Measurements from ENCODE around the gene ISYNA1. TPM values are rescaled to one million over a fixed set of nuclear protein-coding genes. Genes with fewer than 3 reads are reported as not detected.
A peak's percentile ranks its signal among the peaks of the same experiment; 100 is the strongest.

ISYNA1 gene
- total RNA-seq, 1 donor from 2014 or later, result 251 TPM

- H3K27ac Mint-ChIP-seq (ENCODE audit: unreplicated experiment), result no peak overlapping the region
- no peak overlapping the region for H3K4me3 Mint-ChIP-seq
- no peaks in the 10 kb centered on the region for H3K27me3 Mint-ChIP-seq (ENCODE audit: low read depth)
- no peaks in the 10 kb centered on the region for H3K36me3 Mint-ChIP-seq (ENCODE audit: low read depth)
- DNase-seq (ENCODE audit: low read depth, low spot score), result no peak
- H3K4me1 Mint-ChIP-seq, result peaks cover 3% of the 10 kb centered on the region
- no peak for TF ChIP-seq CTCF (conservative IDR thresholded peaks at IDR 0.05)
- no peaks in the 10 kb centered on the region for H3K9me3 Mint-ChIP-seq
Measured at GRCh38 chr19:18470787-18471186, 32.9 kb upstream of the ISYNA1 start.

- Mint-ChIP-seq H3K4me3 (no peak overlapping the region), H3K36me3 (ENCODE audit: low read depth) (no peaks in the 10 kb centered on the region), H3K4me1 (no peaks in the 10 kb centered on the region), H3K9me3 (no peaks in the 10 kb centered on the region), H3K27me3 (ENCODE audit: low read depth) (no peaks in the 10 kb centered on the region), H3K27ac (ENCODE audit: unreplicated experiment) (peak overlapping the region; percentile 43)
- TF ChIP-seq CTCF (conservative IDR thresholded peaks at IDR 0.05), result peak; percentile 81
- peak; percentile 78 for DNase-seq (ENCODE audit: low read depth, low spot score)
Measured at GRCh38 chr19:18469069-18469846, 31.3 kb upstream of the ISYNA1 start.

GRCh38 chr19:18468517-18468916 lies 30.6 kb upstream of the ISYNA1 start:
- Mint-ChIP-seq H3K27me3 (ENCODE audit: low read depth) (no peaks in the 10 kb centered on the region), H3K27ac (ENCODE audit: unreplicated experiment) (no peak overlapping the region), H3K36me3 (ENCODE audit: low read depth) (no peaks in the 10 kb centered on the region), H3K4me3 (no peak overlapping the region), H3K9me3 (no peaks in the 10 kb centered on the region), H3K4me1 (no peaks in the 10 kb centered on the region)
- TF ChIP-seq CTCF (conservative IDR thresholded peaks at IDR 0.05), result no peak
- no peak for DNase-seq (ENCODE audit: low read depth, low spot score)

GRCh38 chr19:18467978-18468377 lies 30.0 kb upstream of the ISYNA1 start:
- no peak for DNase-seq (ENCODE audit: low read depth, low spot score)
- Mint-ChIP-seq H3K4me1 (no peaks in the 10 kb centered on the region), H3K9me3 (no peaks in the 10 kb centered on the region), H3K27me3 (ENCODE audit: low read depth) (no peaks in the 10 kb centered on the region), H3K27ac (ENCODE audit: unreplicated experiment) (no peak overlapping the region), H3K36me3 (ENCODE audit: low read depth) (no peaks in the 10 kb centered on the region), H3K4me3 (no peak overlapping the region)
- TF ChIP-seq CTCF (conservative IDR thresholded peaks at IDR 0.05), result no peak

- TF ChIP-seq CTCF (conservative IDR thresholded peaks at IDR 0.05), result no peak
- Mint-ChIP-seq H3K9me3 (no peaks in the 10 kb centered on the region), H3K36me3 (ENCODE audit: low read depth) (no peaks in the 10 kb centered on the region), H3K27ac (ENCODE audit: unreplicated experiment) (peak overlapping the region; percentile 35), H3K4me3 (no peak overlapping the region), H3K4me1 (no peaks in the 10 kb centered on the region), H3K27me3 (ENCODE audit: low read depth) (no peaks in the 10 kb centered on the region)
- no peak for DNase-seq (ENCODE audit: low read depth, low spot score)
Measured at GRCh38 chr19:18466354-18466753, 28.4 kb upstream of the ISYNA1 start.

Data from neural crest cell (in vitro differentiated cells).